ENCODE results near the gene TET1. TPM values are rescaled to one million over a fixed set of nuclear protein-coding genes. Genes with fewer than 3 reads are reported as not detected.
"Not testable (repeated sequence)": the region's sequence is repeated elsewhere in the genome, so short reads cannot be mapped to it uniquely, and the experiment has no call there.

Gene TET1
- total RNA-seq, 8 experiments from 2014 or later, result 0.10 to 29.8 (median 23.4) TPM

DNA sequence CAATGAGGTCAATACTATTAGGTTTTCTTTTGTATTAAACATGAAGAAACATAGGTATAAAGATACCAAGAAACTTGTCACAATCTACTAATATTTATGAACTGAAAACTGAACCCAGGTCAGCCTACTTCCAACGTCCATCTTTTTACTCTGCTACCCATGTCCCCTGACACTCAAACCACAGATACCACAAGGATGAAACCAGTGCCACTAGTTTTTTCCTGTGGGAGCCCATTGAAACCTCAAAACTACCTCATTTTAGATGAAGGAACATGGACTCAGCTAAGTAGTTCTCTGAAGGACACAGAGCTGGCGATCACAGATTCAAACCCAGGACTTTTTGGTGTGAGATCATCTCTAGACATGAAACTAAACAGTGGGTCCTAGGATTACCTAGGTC, 6.8 kb downstream of the TET1 start:
- H3K27ac ChIP-seq, result no peak overlapping the region
- in situ Hi-C loops (cut with MboI; ENCODE audit: low pct_unique_long_range_greater_than_20kb in 2 of 9, low sequenced_read_pairs in 9 of 9, unreplicated experiment in 9 of 9), result loop anchor here in 1 of 9 experiments (25.0 kb wide), 1 partner anchor 145 kb away; the partner anchor contains the start of gene CCAR1
- peaks cover 5% of the 10 kb centered on the region in 2 donors for H3K4me1 ChIP-seq (replicated peaks in 1 of 2)
- WGBS, 10 experiments, result 0 to 100% (median 86%) methylated on average over 1 to 2 of the region's 2 CpGs
- no peak overlapping the region for H3K4me3 ChIP-seq
- no peak for ATAC-seq (replicated peaks in 6 of 8)

DNA sequence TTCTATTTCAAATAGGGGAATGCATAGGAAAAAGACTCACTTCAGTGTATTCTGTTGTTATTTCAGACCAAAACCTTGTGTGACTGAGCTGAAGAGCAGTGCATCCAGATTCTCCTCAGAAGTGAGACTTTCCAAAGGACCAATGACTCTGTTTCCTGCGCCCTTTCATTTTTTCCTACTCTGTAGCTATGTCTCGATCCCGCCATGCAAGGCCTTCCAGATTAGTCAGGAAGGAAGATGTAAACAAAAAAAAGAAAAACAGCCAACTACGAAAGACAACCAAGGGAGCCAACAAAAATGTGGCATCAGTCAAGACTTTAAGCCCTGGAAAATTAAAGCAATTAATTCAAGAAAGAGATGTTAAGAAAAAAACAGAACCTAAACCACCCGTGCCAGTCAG, 12.0 kb downstream of the TET1 start:
- in situ Hi-C loops (cut with MboI; ENCODE audit: low pct_unique_long_range_greater_than_20kb in 2 of 9, low sequenced_read_pairs in 9 of 9, unreplicated experiment in 9 of 9), result loop anchor here in 1 of 9 experiments (25.0 kb wide), 1 partner anchor 140 kb away; the partner anchor contains the start of gene CCAR1

DNA sequence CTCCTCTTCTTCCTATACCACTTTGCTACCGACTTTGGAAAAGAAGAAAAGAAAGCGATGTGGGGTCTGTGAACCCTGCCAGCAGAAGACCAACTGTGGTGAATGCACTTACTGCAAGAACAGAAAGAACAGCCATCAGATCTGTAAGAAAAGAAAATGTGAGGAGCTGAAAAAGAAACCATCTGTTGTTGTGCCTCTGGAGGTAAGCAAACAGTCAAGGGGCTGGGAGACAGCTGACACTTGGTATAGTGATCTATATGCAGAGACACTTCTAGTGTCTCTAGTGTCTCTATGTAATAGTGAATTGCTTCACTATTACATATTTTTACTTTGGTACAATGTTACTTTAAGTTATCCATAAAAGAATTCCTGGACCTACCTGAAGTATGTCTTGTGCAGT, 13.9 kb downstream of the TET1 start:
- no peak for ATAC-seq (replicated peaks in 6 of 8)
- Histone ChIP-seq H3K4me1 (replicated peaks in 1 of 2) (no peaks in the 10 kb centered on the region), H3K4me3 (no peak overlapping the region), H3K27ac (no peak overlapping the region)
- WGBS, 10 experiments, result 92 to 95% methylated on average over 2 of the region's 2 CpGs; no CpG with 5 or more reads in 8 of the 10 experiments
- in situ Hi-C loops (cut with MboI; ENCODE audit: low pct_unique_long_range_greater_than_20kb in 2 of 9, low sequenced_read_pairs in 9 of 9, unreplicated experiment in 9 of 9), result loop anchor here in 1 of 9 experiments (25.0 kb wide), 1 partner anchor 138 kb away; the partner anchor contains the start of gene CCAR1

More for the DNA sequence above, 12.0 kb downstream of the TET1 start:
- no peak for ATAC-seq (replicated peaks in 6 of 8)
- no peak overlapping the region for H3K4me3 ChIP-seq
- no peak overlapping the region for H3K27ac ChIP-seq
- 40 to 100% (median 89%) methylated on average over 1 to 5 of the region's 5 CpGs for WGBS, 10 experiments
- no peaks in the 10 kb centered on the region for H3K4me1 ChIP-seq (replicated peaks in 1 of 2)

DNA sequence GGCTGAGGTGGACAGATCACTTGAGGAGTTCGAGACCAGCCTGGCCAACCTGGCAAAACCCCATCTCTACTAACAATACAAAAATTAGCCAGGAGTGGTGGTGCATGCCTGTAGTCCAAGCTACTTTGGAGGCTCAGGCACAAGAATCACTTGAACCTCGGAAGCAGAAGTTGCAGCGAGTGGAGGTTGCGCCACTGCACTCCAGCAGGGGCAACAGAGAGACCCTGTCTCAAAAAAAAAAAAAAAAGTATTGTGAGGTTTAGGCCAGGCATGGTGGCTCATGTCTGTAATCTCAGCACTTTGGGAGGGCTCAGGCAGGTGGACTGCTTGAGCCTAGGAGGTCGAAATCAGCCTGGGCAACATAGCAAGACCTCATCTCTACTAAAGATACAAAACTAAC, 16.0 kb downstream of the TET1 start:
- Histone ChIP-seq H3K27ac (no peak overlapping the region), H3K4me1 (replicated peaks in 1 of 2) (no peaks in the 10 kb centered on the region), H3K4me3 (no peak overlapping the region)
- peak in 1 of 8 experiments; percentile 30 for ATAC-seq (replicated peaks in 6 of 8)
- WGBS, 10 experiments, result 40 to 100% (median 85%) methylated on average over 1 to 4 of the region's 5 CpGs; no CpG with 5 or more reads in 5 of the 10 experiments
- in situ Hi-C loops (cut with MboI; ENCODE audit: low pct_unique_long_range_greater_than_20kb in 2 of 9, low sequenced_read_pairs in 9 of 9, unreplicated experiment in 9 of 9), result no loop called here

DNA sequence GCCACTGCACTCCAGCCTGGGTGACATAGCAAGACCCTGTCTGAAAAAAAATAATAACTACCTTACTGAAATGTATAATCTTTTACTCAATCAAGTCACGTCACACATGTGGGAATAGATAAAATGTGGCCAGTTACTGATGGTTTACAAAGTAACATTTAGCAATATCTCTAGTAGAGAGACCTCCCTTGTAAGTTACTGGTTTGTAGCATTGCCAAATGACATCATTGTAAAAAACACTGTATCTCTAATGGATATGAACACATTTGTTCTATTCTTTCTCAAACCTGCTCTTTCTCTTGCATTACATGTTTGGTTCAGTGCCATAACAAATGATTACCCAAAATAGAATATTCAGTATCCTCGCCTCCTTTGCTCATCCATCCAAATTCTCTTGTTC, 18.8 kb downstream of the TET1 start:
- in situ Hi-C loops (cut with MboI; ENCODE audit: low pct_unique_long_range_greater_than_20kb in 2 of 9, low sequenced_read_pairs in 9 of 9, unreplicated experiment in 9 of 9), result no loop called here
- ATAC-seq (replicated peaks in 6 of 8), result no peak
- WGBS, 10 experiments, result 45 to 100% (median 95%) methylated on average over 1 to 2 of the region's 2 CpGs; no CpG with 5 or more reads in 1 of the 10 experiments
- Histone ChIP-seq H3K4me1 (replicated peaks in 1 of 2) (no peaks in the 10 kb centered on the region), H3K27ac (no peak overlapping the region), H3K4me3 (no peak overlapping the region)

DNA sequence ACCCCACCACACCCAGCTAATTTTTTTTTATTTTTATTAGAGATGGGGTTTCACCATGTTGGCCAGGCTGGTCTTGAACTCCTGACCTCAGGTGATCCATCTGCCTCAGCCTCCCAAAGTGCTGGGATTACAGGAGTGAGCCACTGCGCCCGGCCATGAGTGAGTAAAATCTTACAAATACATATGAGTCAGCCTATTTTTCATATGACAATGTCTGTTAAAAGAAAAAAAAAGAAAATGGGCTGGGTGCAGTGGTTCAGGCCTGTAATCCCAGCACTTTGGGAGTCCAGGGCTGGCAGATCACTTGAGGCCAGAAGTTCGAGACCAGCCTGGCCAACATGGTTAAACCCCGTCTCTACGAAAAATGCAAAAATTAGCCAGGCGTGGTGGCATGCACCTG, 24.1 kb downstream of the TET1 start:
- ATAC-seq (replicated peaks in 6 of 8), result peak in 1 of 8 experiments; percentile 44
- H3K4me1 ChIP-seq (replicated peaks in 1 of 2); H3K4me3 ChIP-seq; H3K27ac ChIP-seq; in situ Hi-C loops (cut with MboI; ENCODE audit: low pct_unique_long_range_greater_than_20kb in 2 of 9, low sequenced_read_pairs in 9 of 9, unreplicated experiment in 9 of 9): not testable (repeated sequence)
- WGBS, 10 experiments, result 75 to 100% (median 94%) methylated on average over 1 to 4 of the region's 6 CpGs; no CpG with 5 or more reads in 4 of the 10 experiments

DNA sequence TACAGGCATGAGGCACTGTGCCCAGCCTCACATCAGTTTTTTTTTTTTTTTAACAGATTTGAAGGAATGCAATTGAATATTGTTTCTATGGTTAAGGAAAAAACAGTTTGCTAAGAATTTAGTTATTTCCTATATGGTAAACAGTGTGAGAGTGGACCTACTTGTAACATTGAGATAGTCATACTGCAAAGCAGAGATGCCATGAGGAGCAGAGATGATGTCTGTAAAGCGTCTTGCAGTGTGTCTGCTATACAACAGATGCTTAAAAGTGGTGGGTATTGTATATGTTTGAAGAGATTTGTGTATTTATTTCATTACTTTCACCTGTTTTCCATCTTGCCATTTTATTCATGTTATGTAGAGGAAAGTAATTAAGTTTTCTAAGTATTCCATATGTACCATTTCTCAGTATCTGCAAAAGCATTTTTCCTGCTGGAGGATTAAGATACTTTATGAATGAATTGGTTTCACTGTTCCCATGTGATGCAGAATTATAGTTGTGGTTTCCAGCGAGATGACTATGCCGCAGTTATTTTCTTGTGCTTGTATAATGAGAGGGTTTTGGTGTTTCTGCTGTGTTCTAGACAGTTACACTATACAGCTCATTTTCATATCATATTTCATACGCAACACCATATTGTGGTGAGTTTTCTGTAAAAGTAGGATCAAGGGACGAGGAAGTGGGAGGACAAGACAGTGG, 26.6 kb downstream of the TET1 start:
- ATAC-seq (replicated peaks in 6 of 8), result peak in 1 of 8 experiments; percentile 58
- 42 to 100% (median 91%) methylated on average over 1 to 5 of the region's 5 CpGs; no CpG with 5 or more reads in 1 of the 10 experiments for WGBS, 10 experiments
- in situ Hi-C loops (cut with MboI; ENCODE audit: low pct_unique_long_range_greater_than_20kb in 2 of 9, low sequenced_read_pairs in 9 of 9, unreplicated experiment in 9 of 9), result no loop called here
- Histone ChIP-seq H3K4me1 (replicated peaks in 1 of 2) (no peaks in the 10 kb centered on the region), H3K27ac (no peak overlapping the region), H3K4me3 (no peak overlapping the region)

DNA sequence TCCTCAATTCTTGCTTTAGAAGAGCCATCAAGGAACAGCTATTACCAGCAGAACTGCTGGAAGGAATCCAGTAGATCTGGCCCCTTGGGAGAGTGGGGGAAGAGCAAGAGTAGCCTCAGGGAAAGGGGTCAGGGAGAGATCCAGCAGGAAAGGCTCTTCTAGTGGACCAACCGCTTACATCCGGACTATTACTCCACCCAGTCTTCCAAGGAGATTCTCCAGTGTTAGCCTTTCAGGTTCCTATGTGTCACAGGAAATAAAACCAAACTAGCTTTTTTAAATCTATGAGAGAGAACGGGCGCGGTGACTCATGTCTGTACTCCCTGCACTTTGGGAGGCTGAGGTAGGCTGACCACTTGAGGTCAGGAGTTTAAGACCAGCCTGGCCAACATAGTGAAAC, 34.3 kb downstream of the TET1 start:
- no peak overlapping the region for H3K4me3 ChIP-seq
- H3K4me1 ChIP-seq (replicated peaks in 1 of 2), result peaks cover 8 to 9% of the 10 kb centered on the region in 2 donors
- H3K27ac ChIP-seq, result no peak overlapping the region
- 20 to 72% (median 66%) methylated on average over 1 to 5 of the region's 5 CpGs; no CpG with 5 or more reads in 5 of the 10 experiments for WGBS, 10 experiments
- in situ Hi-C loops (cut with MboI; ENCODE audit: low pct_unique_long_range_greater_than_20kb in 2 of 9, low sequenced_read_pairs in 9 of 9, unreplicated experiment in 9 of 9), result no loop called here
- no peak for ATAC-seq (replicated peaks in 6 of 8)

DNA sequence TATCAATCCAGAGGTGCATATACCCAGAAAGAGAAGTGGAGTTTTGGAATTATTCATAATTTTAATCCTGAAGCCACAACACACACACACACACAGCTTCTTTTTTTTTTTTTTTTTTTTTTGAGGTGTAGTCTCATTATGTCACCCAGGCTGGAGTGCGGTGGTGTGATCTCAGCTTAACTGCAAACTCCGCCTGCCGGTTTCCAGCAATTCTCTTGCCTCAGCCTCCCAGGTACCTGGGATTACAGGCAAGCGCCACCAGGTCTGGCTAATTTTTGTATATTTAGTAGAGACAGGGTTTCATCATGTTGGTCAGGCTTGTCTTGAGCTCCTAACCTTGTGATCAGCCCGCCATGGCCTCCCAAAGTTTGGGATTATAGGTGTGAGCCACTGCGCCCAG, 35.4 kb downstream of the TET1 start:
- ATAC-seq (replicated peaks in 6 of 8), result no peak
- Histone ChIP-seq H3K4me1 (replicated peaks in 1 of 2) (peaks cover 13 to 14% of the 10 kb centered on the region in 2 donors), H3K27ac (no peak overlapping the region), H3K4me3 (no peak overlapping the region)
- in situ Hi-C loops (cut with MboI; ENCODE audit: low pct_unique_long_range_greater_than_20kb in 2 of 9, low sequenced_read_pairs in 9 of 9, unreplicated experiment in 9 of 9), result no loop called here
- WGBS, 10 experiments, result 70 to 100% (median 93%) methylated on average over 1 to 2 of the region's 6 CpGs; no CpG with 5 or more reads in 5 of the 10 experiments

DNA sequence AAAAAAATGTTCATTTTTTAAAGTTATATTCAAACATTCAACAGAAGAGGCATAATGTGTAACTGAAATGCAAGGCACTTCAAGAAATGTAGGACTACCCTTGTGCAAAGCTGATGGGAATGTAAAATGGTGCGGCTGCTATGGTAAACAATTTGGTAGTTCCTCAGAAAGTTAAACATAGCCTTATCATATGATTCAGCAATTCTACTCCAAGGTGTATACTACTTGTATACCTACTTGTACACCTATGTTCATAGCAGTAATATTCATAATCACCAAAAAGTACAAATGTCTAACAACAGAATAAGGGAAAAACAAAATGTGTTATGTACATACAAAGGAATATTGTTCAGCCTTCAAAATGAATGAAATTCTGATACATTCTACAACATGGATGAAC, 37.3 kb downstream of the TET1 start:
- peaks cover 19 to 21% of the 10 kb centered on the region in 2 donors for H3K4me1 ChIP-seq (replicated peaks in 1 of 2)
- no peak overlapping the region for H3K27ac ChIP-seq
- in situ Hi-C loops (cut with MboI; ENCODE audit: low pct_unique_long_range_greater_than_20kb in 2 of 9, low sequenced_read_pairs in 9 of 9, unreplicated experiment in 9 of 9), result no loop called here
- no peak for ATAC-seq (replicated peaks in 6 of 8)
- 80 to 100% (median 100%) methylated on average over 1 of the region's 1 CpG; no CpG with 5 or more reads in 7 of the 10 experiments for WGBS, 10 experiments
- H3K4me3 ChIP-seq, result no peak overlapping the region

DNA sequence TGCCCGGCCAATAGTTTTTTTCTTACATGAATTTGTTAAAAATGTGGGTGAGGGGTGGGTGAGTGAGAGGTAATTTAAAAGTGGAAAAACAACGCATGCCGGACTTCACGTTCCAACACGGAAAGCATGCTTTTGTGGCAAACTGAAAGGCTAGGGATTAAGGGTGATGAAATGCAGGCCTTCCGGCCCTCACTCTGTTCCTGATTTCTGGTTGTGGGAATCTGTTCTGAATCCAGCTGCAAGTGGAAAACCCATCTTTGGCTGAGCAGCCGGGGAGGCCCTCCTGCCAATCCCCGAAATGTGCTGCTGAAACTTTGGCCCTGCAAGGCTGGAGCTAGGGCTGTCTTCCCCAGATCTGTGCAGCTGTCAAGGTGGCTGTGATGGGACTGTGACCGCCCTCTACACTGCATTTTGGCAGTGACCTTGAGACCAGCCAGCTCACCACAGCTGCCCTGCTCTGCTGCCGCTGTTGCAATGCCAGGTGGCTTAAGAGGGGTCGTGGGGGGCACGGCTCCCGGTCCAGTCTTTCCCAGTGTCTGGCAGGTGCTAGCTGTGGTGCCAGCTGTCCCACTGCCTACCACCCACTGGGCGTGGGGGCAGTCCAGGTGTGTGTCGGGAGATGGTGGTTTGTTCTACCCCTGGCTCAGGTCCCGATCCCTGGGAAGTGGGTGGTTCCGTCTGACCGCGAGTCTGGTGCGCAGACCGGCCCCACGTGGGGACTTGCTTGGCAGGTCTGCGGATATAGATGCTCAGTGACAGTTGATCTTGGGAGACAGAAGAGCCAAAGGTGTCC, 39.0 kb downstream of the TET1 start:
- peak overlapping the region; percentile 86 to 90 for H3K27ac ChIP-seq
- H3K4me3 ChIP-seq, result peak overlapping the region in 3 of 5 donors; percentile 3 to 32 (median 31)
- peak in 3 of 8 experiments; percentile 15 to 28 (median 20) for ATAC-seq (replicated peaks in 6 of 8)
- peaks cover 21 to 23% of the 10 kb centered on the region in 2 donors for H3K4me1 ChIP-seq (replicated peaks in 1 of 2)
- 32 to 90% (median 60%) methylated on average over 1 to 16 of the region's 23 CpGs; no CpG with 5 or more reads in 3 of the 10 experiments for WGBS, 10 experiments
- in situ Hi-C loops (cut with MboI; ENCODE audit: low pct_unique_long_range_greater_than_20kb in 2 of 9, low sequenced_read_pairs in 9 of 9, unreplicated experiment in 9 of 9), result no loop called here

DNA sequence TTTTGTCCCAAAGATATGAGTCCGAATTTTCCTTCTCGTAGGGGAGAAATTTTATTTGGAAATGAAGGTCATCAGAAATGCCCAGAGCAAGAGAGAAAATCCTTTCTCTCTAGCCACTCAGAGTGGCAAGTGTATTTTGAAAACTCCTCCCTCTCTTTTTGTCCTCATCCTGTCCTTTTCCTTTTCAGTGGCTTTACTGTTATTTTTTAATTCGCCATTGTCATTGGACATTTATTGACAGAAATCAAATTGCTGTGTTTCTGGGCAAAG, 39.6 kb downstream of the TET1 start:
- peak overlapping the region; percentile 31 to 45 (median 32) for H3K4me3 ChIP-seq
- 0 to 62% (median 23%) methylated on average over 1 to 3 of the region's 3 CpGs; no CpG with 5 or more reads in 5 of the 10 experiments for WGBS, 10 experiments
- in situ Hi-C loops (cut with MboI; ENCODE audit: low pct_unique_long_range_greater_than_20kb in 2 of 9, low sequenced_read_pairs in 9 of 9, unreplicated experiment in 9 of 9), result no loop called here
- H3K4me1 ChIP-seq (replicated peaks in 1 of 2), result peaks cover 21 to 23% of the 10 kb centered on the region in 2 donors
- peak overlapping the region; percentile 86 to 90 for H3K27ac ChIP-seq
- no peak for ATAC-seq (replicated peaks in 6 of 8)

Data from motor neuron (in vitro differentiated cells).